ENCODE measurements around the gene STOML2.

Gene STOML2

GRCh38 chr9:35070823-35071813 lies 31.8 kb downstream of the STOML2 start:
- Histone ChIP-seq H2BK5ac (ENCODE audit: low read depth, low read length, poor library complexity) (peak overlapping the region; percentile 96), H4K12ac (ENCODE audit: low read depth, low read length) (peak overlapping the region; percentile 2), H4K91ac (ENCODE audit: low read depth, low read length) (peak overlapping the region; percentile 92), H3K18ac (ENCODE audit: low read length) (peak overlapping the region; percentile 71), H2AK5ac (ENCODE audit: low read length) (peak overlapping the region; percentile 59), H2BK12ac (ENCODE audit: low read length) (no peak overlapping the region), H3K14ac (ENCODE audit: low read length) (peak overlapping the region; percentile 98), H3K23ac (ENCODE audit: low read length) (no peak overlapping the region), H3K27me3 (ENCODE audit: insufficient read depth, low read length) (no peaks in the 10 kb centered on the region), H3K27ac (ENCODE audit: low read depth, low read length) (peak overlapping the region; percentile 100), H4K8ac (ENCODE audit: low read depth, low read length) (peak overlapping the region; percentile 92), H3K9me3 (ENCODE audit: insufficient read depth, low read depth, low read length) (no peaks in the 10 kb centered on the region), H2BK120ac (ENCODE audit: insufficient read depth, low read length, poor library complexity) (peak overlapping the region; percentile 96), H2AFZ (ENCODE audit: insufficient read depth, low read length, poor library complexity) (no peak overlapping the region), H3K4me2 (ENCODE audit: low read length) (peak overlapping the region; percentile 89), H3K4me1 (ENCODE audit: control insufficient read depth in 1 of 2, insufficient read depth in 2 of 2, low read length in 2 of 2) (peaks cover 11 to 14% of the 10 kb centered on the region in 2 experiments), H3K4me3 (ENCODE audit: low read depth, low read length) (peak overlapping the region; percentile 99), H3K4ac (ENCODE audit: low read depth, low read length) (peak overlapping the region; percentile 98), H3K79me2 (ENCODE audit: control insufficient read depth, insufficient read depth, low read length, poor library complexity) (peaks cover 32% of the 10 kb centered on the region), H3K79me1 (ENCODE audit: low read length) (peaks cover 12% of the 10 kb centered on the region), H3K9ac (ENCODE audit: low read length) (peak overlapping the region; percentile 98), H3K36me3 (ENCODE audit: control insufficient read depth in 1 of 2, insufficient read depth in 2 of 2, low read length in 2 of 2) (peaks cover 31 to 54% of the 10 kb centered on the region in 2 experiments)
- peak in 1 of 2 donors; percentile 39 for DNase-seq
- WGBS (ENCODE audit: extremely low coverage, insufficient coverage, insufficient read length), result no CpG with 5 or more reads among the region's 20 CpGs

- no peak overlapping the region for H2AK5ac ChIP-seq (ENCODE audit: low read length)
- no peak overlapping the region for H3K27ac ChIP-seq (ENCODE audit: low read depth, low read length)
- H2BK120ac ChIP-seq (ENCODE audit: insufficient read depth, low read length, poor library complexity), result no peak overlapping the region
- no peaks in the 10 kb centered on the region for H3K27me3 ChIP-seq (ENCODE audit: insufficient read depth, low read length)
- H3K18ac ChIP-seq (ENCODE audit: low read length), result no peak overlapping the region
- H3K23ac ChIP-seq (ENCODE audit: low read length), result peak overlapping the region; percentile 63
- no peak overlapping the region for H4K91ac ChIP-seq (ENCODE audit: low read depth, low read length)
- no peak overlapping the region for H2BK5ac ChIP-seq (ENCODE audit: low read depth, low read length, poor library complexity)
- H3K9me3 ChIP-seq (ENCODE audit: insufficient read depth, low read depth, low read length), result no peaks in the 10 kb centered on the region
- H2AFZ ChIP-seq (ENCODE audit: insufficient read depth, low read length, poor library complexity), result no peak overlapping the region
- H2BK12ac ChIP-seq (ENCODE audit: low read length), result no peak overlapping the region
- H3K4ac ChIP-seq (ENCODE audit: low read depth, low read length), result peak overlapping the region; percentile 96
- peaks cover 32% of the 10 kb centered on the region for H3K79me2 ChIP-seq (ENCODE audit: control insufficient read depth, insufficient read depth, low read length, poor library complexity)
- peaks cover 12% of the 10 kb centered on the region for H3K79me1 ChIP-seq (ENCODE audit: low read length)
- H3K14ac ChIP-seq (ENCODE audit: low read length), result no peak overlapping the region
- no peak overlapping the region for H4K12ac ChIP-seq (ENCODE audit: low read depth, low read length)
- no CpG with 5 or more reads among the region's 4 CpGs for WGBS (ENCODE audit: extremely low coverage, insufficient coverage, insufficient read length)
- H3K36me3 ChIP-seq (ENCODE audit: control insufficient read depth in 1 of 2, insufficient read depth in 2 of 2, low read length in 2 of 2), result peaks cover 33 to 54% of the 10 kb centered on the region in 2 experiments
- DNase-seq, result no peak
- H3K4me3 ChIP-seq (ENCODE audit: low read depth, low read length), result no peak overlapping the region
- H3K9ac ChIP-seq (ENCODE audit: low read length), result no peak overlapping the region
- H3K4me2 ChIP-seq (ENCODE audit: low read length), result peak overlapping the region; percentile 14
- peaks cover 11 to 14% of the 10 kb centered on the region in 2 experiments for H3K4me1 ChIP-seq (ENCODE audit: control insufficient read depth in 1 of 2, insufficient read depth in 2 of 2, low read length in 2 of 2)
- no peak overlapping the region for H4K8ac ChIP-seq (ENCODE audit: low read depth, low read length)
These were observed 33.9 kb downstream of the STOML2 start for GRCh38 chr9:35069020-35069419.

- no peak overlapping the region for H3K9ac ChIP-seq (ENCODE audit: low read length)
- H2BK5ac ChIP-seq (ENCODE audit: low read depth, low read length, poor library complexity), result no peak overlapping the region
- no peak for DNase-seq
- no peak overlapping the region for H4K12ac ChIP-seq (ENCODE audit: low read depth, low read length)
- H2AK5ac ChIP-seq (ENCODE audit: low read length), result no peak overlapping the region
- no CpG with 5 or more reads among the region's 1 CpG for WGBS (ENCODE audit: extremely low coverage, insufficient coverage, insufficient read length)
- H2BK120ac ChIP-seq (ENCODE audit: insufficient read depth, low read length, poor library complexity), result no peak overlapping the region
- H4K8ac ChIP-seq (ENCODE audit: low read depth, low read length), result no peak overlapping the region
- H3K79me1 ChIP-seq (ENCODE audit: low read length), result peaks cover 6% of the 10 kb centered on the region
- no peak overlapping the region for H3K18ac ChIP-seq (ENCODE audit: low read length)
- no peak overlapping the region for H3K4me3 ChIP-seq (ENCODE audit: low read depth, low read length)
- H3K36me3 ChIP-seq (ENCODE audit: control insufficient read depth in 1 of 2, insufficient read depth in 2 of 2, low read length in 2 of 2), result peaks cover 39 to 66% of the 10 kb centered on the region in 2 experiments
- H3K4me2 ChIP-seq (ENCODE audit: low read length), result no peak overlapping the region
- no peak overlapping the region for H3K23ac ChIP-seq (ENCODE audit: low read length)
- no peak overlapping the region for H3K14ac ChIP-seq (ENCODE audit: low read length)
- no peak overlapping the region for H4K91ac ChIP-seq (ENCODE audit: low read depth, low read length)
- H3K27ac ChIP-seq (ENCODE audit: low read depth, low read length), result no peak overlapping the region
- H3K9me3 ChIP-seq (ENCODE audit: insufficient read depth, low read depth, low read length), result no peaks in the 10 kb centered on the region
- H3K4ac ChIP-seq (ENCODE audit: low read depth, low read length), result peak overlapping the region; percentile 2
- no peak overlapping the region for H2BK12ac ChIP-seq (ENCODE audit: low read length)
- no peaks in the 10 kb centered on the region for H3K27me3 ChIP-seq (ENCODE audit: insufficient read depth, low read length)
- H2AFZ ChIP-seq (ENCODE audit: insufficient read depth, low read length, poor library complexity), result no peak overlapping the region
- peaks cover 27% of the 10 kb centered on the region for H3K79me2 ChIP-seq (ENCODE audit: control insufficient read depth, insufficient read depth, low read length, poor library complexity)
- H3K4me1 ChIP-seq (ENCODE audit: control insufficient read depth in 1 of 2, insufficient read depth in 2 of 2, low read length in 2 of 2), result peaks cover 9 to 11% of the 10 kb centered on the region in 2 experiments
These were observed 35.9 kb downstream of the STOML2 start for GRCh38 chr9:35067056-35067455.

DNA sequence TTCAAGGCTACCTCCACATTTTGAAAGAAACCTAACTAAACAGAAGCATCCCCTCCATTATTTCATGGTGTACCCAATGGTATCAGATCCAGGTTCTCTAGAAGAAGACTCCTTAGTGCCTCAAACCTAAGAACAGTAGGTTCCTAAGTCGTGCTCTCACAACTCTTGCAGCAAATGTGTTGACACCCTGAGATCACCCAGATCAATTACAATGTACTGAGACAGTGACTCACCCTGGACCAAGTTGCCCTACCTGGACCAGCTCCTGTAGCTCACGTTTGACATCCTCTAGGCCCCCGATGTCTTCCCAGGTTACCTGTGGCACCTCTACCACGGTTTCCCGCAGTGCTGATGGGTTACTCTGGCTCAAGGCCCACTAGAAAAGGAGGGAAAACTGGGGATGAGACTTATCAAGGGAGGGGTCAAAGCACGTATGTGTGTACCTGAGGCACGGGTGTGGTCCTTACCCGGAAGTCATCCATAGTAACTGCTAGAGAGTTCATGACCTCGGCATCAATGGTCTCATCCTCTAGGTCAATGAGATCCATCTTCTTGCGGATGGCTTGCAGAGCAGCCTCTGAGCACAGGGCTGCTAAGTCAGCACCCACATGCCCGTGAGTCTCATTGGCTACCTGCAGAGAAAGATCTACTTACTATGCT lies 42.3 kb downstream of the STOML2 start:
- H3K4me3 ChIP-seq (ENCODE audit: low read depth, low read length), result peak overlapping the region; percentile 10
- H2BK12ac ChIP-seq (ENCODE audit: low read length), result no peak overlapping the region
- no peaks in the 10 kb centered on the region for H3K79me1 ChIP-seq (ENCODE audit: low read length)
- peaks cover 3% of the 10 kb centered on the region for H3K9me3 ChIP-seq (ENCODE audit: insufficient read depth, low read depth, low read length)
- no CpG with 5 or more reads among the region's 11 CpGs for WGBS (ENCODE audit: extremely low coverage, insufficient coverage, insufficient read length)
- H4K91ac ChIP-seq (ENCODE audit: low read depth, low read length), result no peak overlapping the region
- no peaks in the 10 kb centered on the region for H3K79me2 ChIP-seq (ENCODE audit: control insufficient read depth, insufficient read depth, low read length, poor library complexity)
- H2BK120ac ChIP-seq (ENCODE audit: insufficient read depth, low read length, poor library complexity), result no peak overlapping the region
- no peak overlapping the region for H2BK5ac ChIP-seq (ENCODE audit: low read depth, low read length, poor library complexity)
- no peak overlapping the region for H3K27ac ChIP-seq (ENCODE audit: low read depth, low read length)
- H3K9ac ChIP-seq (ENCODE audit: low read length), result no peak overlapping the region
- H3K4me2 ChIP-seq (ENCODE audit: low read length), result no peak overlapping the region
- no peak for DNase-seq
- no peak overlapping the region for H4K8ac ChIP-seq (ENCODE audit: low read depth, low read length)
- no peak overlapping the region for H2AFZ ChIP-seq (ENCODE audit: insufficient read depth, low read length, poor library complexity)
- no peaks in the 10 kb centered on the region for H3K4me1 ChIP-seq (ENCODE audit: control insufficient read depth in 1 of 2, insufficient read depth in 2 of 2, low read length in 2 of 2)
- H3K27me3 ChIP-seq (ENCODE audit: insufficient read depth, low read length), result no peaks in the 10 kb centered on the region
- H4K12ac ChIP-seq (ENCODE audit: low read depth, low read length), result no peak overlapping the region
- H3K18ac ChIP-seq (ENCODE audit: low read length), result no peak overlapping the region
- no peak overlapping the region for H2AK5ac ChIP-seq (ENCODE audit: low read length)
- H3K23ac ChIP-seq (ENCODE audit: low read length), result no peak overlapping the region
- no peak overlapping the region for H3K4ac ChIP-seq (ENCODE audit: low read depth, low read length)
- H3K36me3 ChIP-seq (ENCODE audit: control insufficient read depth in 1 of 2, insufficient read depth in 2 of 2, low read length in 2 of 2), result peaks cover 67 to 91% of the 10 kb centered on the region in 2 experiments
- H3K14ac ChIP-seq (ENCODE audit: low read length), result no peak overlapping the region

Data from trophoblast cell (in vitro differentiated cells and primary cell).